COLO668 (cell line): ENCODE measurements around the gene SCUBE2.

Experiments used
- DNase-seq: peaks from one replicate; lab custom pipeline; 2025; ENCODE audit not compliant: unreplicated experiment; lab: John Stamatoyannopoulos, UW

Gene SCUBE2

GRCh38 chr11:8971196-8971923, 120.0 kb downstream of the SCUBE2 start:
- no peak for DNase-seq
